ENCODE measurements around the gene ARPC5.
"Not testable (repeated sequence)": the region's sequence is repeated elsewhere in the genome, so short reads cannot be mapped to it uniquely, and the experiment has no call there.

ARPC5 gene

GRCh38 chr1:183645531-183645930 is 9.9 kb upstream of the ARPC5 start:
- DNase-seq, result no peak

GRCh38 chr1:183642166-183642565 is 6.6 kb upstream of the ARPC5 start:
- no peak for DNase-seq

- no peak for DNase-seq
These were observed 4.6 kb upstream of the ARPC5 start for GRCh38 chr1:183640193-183640592.

- DNase-seq, result no peak
These were observed 3.2 kb upstream of the ARPC5 start for GRCh38 chr1:183638649-183639387.

- DNase-seq, result no peak
These were observed 1.2 kb upstream of the ARPC5 start for GRCh38 chr1:183636783-183637182.

- DNase-seq, result no peak
These were observed 725 bp upstream of the ARPC5 start for GRCh38 chr1:183636334-183636682.

- no peak for DNase-seq
These were observed 431 bp downstream of the ARPC5 start for GRCh38 chr1:183635099-183635605.

- DNase-seq, result no peak
These were observed 1.0 kb downstream of the ARPC5 start for GRCh38 chr1:183634429-183635065.

GRCh38 chr1:183633676-183634343 is 1.8 kb downstream of the ARPC5 start:
- DNase-seq, result peak; percentile 75

- DNase-seq, result no peak
These were observed 2.6 kb downstream of the ARPC5 start for GRCh38 chr1:183632964-183633363.

GRCh38 chr1:183632114-183632513 is 3.5 kb downstream of the ARPC5 start:
- no peak for DNase-seq

- no peak for DNase-seq
These were observed 4.8 kb downstream of the ARPC5 start for GRCh38 chr1:183630748-183631147.

GRCh38 chr1:183628537-183628936 is 7.0 kb downstream of the ARPC5 start:
- DNase-seq, result no peak

- DNase-seq, result not testable (repeated sequence)
These were observed 9.3 kb downstream of the ARPC5 start for GRCh38 chr1:183626236-183626635.

GRCh38 chr1:183622884-183623785 is 12.4 kb downstream of the ARPC5 start:
- DNase-seq, result peak; percentile 59

- DNase-seq, result no peak
These were observed 13.6 kb downstream of the ARPC5 start for GRCh38 chr1:183622013-183622412.

GRCh38 chr1:183620311-183620710 is 15.3 kb downstream of the ARPC5 start:
- DNase-seq, result no peak

- DNase-seq, result no peak
These were observed 15.8 kb downstream of the ARPC5 start for GRCh38 chr1:183619781-183620180.

- not testable (repeated sequence) for DNase-seq
These were observed 17.4 kb downstream of the ARPC5 start for GRCh38 chr1:183618202-183618601.

- DNase-seq, result not testable (repeated sequence)
These were observed 22.6 kb downstream of the ARPC5 start for GRCh38 chr1:183612975-183613374.

GRCh38 chr1:183612407-183612806 is 23.2 kb downstream of the ARPC5 start:
- no peak for DNase-seq

- DNase-seq, result no peak
These were observed 24.6 kb downstream of the ARPC5 start for GRCh38 chr1:183611021-183611420.

All from GDM1 (cell line).